ENCODE results near the gene LYRM7.
"Not testable (repeated sequence)": the region's sequence is repeated elsewhere in the genome, so short reads cannot be mapped to it uniquely, and the experiment has no call there.

Gene LYRM7

GRCh38 chr5:131170540-131171275 lies at the start of gene LYRM7:
Gene LYRM7, plus strand, starts transcription at chr5:131170944. Its CDS starts 77 bp downstream, at chr5:131171021.
- Mint-ChIP-seq H3K4me1 (peaks cover 19 to 42% of the 10 kb centered on the region in 2 donors), H3K4me3 (peak within 1 kb of the TSS; percentile 92 to 98), H3K27ac (peak within 1 kb of the TSS; percentile 98), H3K36me3 (peaks cover 0 to 7% of the 10 kb centered on the region in 2 donors), H3K9me3 (no peaks in the 10 kb centered on the region), H3K27me3 (no peaks in the 10 kb centered on the region)
- peak; percentile 97 for DNase-seq
- ATAC-seq (replicated peaks), result peak; percentile 97 to 98

GRCh38 chr5:131127244-131127643 lies 43.5 kb upstream of the LYRM7 start:
- H3K27ac Mint-ChIP-seq; H3K4me1 Mint-ChIP-seq; DNase-seq; H3K4me3 Mint-ChIP-seq; ATAC-seq (replicated peaks); H3K27me3 Mint-ChIP-seq: not testable (repeated sequence)
- Mint-ChIP-seq H3K36me3 (peaks cover 0 to 16% of the 10 kb centered on the region in 2 donors), H3K9me3 (peaks cover 15 to 16% of the 10 kb centered on the region in 2 donors)

- Mint-ChIP-seq H3K36me3 (peaks cover 0 to 11% of the 10 kb centered on the region in 2 donors), H3K4me1 (no peaks in the 10 kb centered on the region), H3K9me3 (peaks cover 11% of the 10 kb centered on the region in 2 donors), H3K4me3 (no peak overlapping the region), H3K27ac (no peak overlapping the region), H3K27me3 (no peaks in the 10 kb centered on the region)
- no peak for ATAC-seq (replicated peaks)
- no peak for DNase-seq
These were observed 41.4 kb upstream of the LYRM7 start for GRCh38 chr5:131129306-131129705.

- not testable (repeated sequence) for H3K9me3 Mint-ChIP-seq; H3K27me3 Mint-ChIP-seq; ATAC-seq (replicated peaks); DNase-seq; H3K4me1 Mint-ChIP-seq; H3K4me3 Mint-ChIP-seq; H3K36me3 Mint-ChIP-seq; H3K27ac Mint-ChIP-seq
These were observed 37.7 kb upstream of the LYRM7 start for GRCh38 chr5:131133091-131133490.

GRCh38 chr5:131138406-131138805 lies 32.3 kb upstream of the LYRM7 start:
- not testable (repeated sequence) for H3K27ac Mint-ChIP-seq; H3K4me1 Mint-ChIP-seq; DNase-seq; H3K9me3 Mint-ChIP-seq; ATAC-seq (replicated peaks); H3K27me3 Mint-ChIP-seq; H3K4me3 Mint-ChIP-seq; H3K36me3 Mint-ChIP-seq

- DNase-seq (no peak), ATAC-seq (replicated peaks) (no peak)
- Mint-ChIP-seq H3K27me3 (peaks cover 0 to 4% of the 10 kb centered on the region in 2 donors), H3K27ac (no peak overlapping the region), H3K4me1 (no peaks in the 10 kb centered on the region), H3K4me3 (no peak overlapping the region), H3K36me3 (peaks cover 0 to 2% of the 10 kb centered on the region in 2 donors), H3K9me3 (peaks cover 0 to 5% of the 10 kb centered on the region in 2 donors)
These were observed 31.4 kb upstream of the LYRM7 start for GRCh38 chr5:131139321-131139720.

GRCh38 chr5:131142970-131143617 lies 27.6 kb upstream of the LYRM7 start:
- ATAC-seq (replicated peaks), result no peak
- H3K27me3 Mint-ChIP-seq, result no peaks in the 10 kb centered on the region
- no peaks in the 10 kb centered on the region for H3K4me1 Mint-ChIP-seq
- H3K36me3 Mint-ChIP-seq, result no peaks in the 10 kb centered on the region
- no peak overlapping the region for H3K27ac Mint-ChIP-seq
- H3K4me3 Mint-ChIP-seq, result no peak overlapping the region
- no peaks in the 10 kb centered on the region for H3K9me3 Mint-ChIP-seq
- no peak for DNase-seq

- H3K27ac Mint-ChIP-seq, result no peak overlapping the region
- no peaks in the 10 kb centered on the region for H3K36me3 Mint-ChIP-seq
- H3K4me1 Mint-ChIP-seq, result no peaks in the 10 kb centered on the region
- H3K9me3 Mint-ChIP-seq, result no peaks in the 10 kb centered on the region
- no peak for ATAC-seq (replicated peaks)
- DNase-seq, result no peak
- H3K27me3 Mint-ChIP-seq, result no peaks in the 10 kb centered on the region
- no peak overlapping the region for H3K4me3 Mint-ChIP-seq
These were observed 23.5 kb upstream of the LYRM7 start for GRCh38 chr5:131147258-131147657.

- no peaks in the 10 kb centered on the region for H3K4me1 Mint-ChIP-seq
- no peak for ATAC-seq (replicated peaks)
- H3K4me3 Mint-ChIP-seq, result no peak overlapping the region
- no peaks in the 10 kb centered on the region for H3K9me3 Mint-ChIP-seq
- peaks cover 1 to 6% of the 10 kb centered on the region in 2 donors for H3K36me3 Mint-ChIP-seq
- no peak for DNase-seq
- no peaks in the 10 kb centered on the region for H3K27me3 Mint-ChIP-seq
- H3K27ac Mint-ChIP-seq, result no peak overlapping the region
These were observed 21.9 kb upstream of the LYRM7 start for GRCh38 chr5:131148835-131149234.

GRCh38 chr5:131150408-131150807 lies 20.3 kb upstream of the LYRM7 start:
- DNase-seq (no peak), ATAC-seq (replicated peaks) (no peak)
- Mint-ChIP-seq H3K9me3 (no peaks in the 10 kb centered on the region), H3K4me1 (no peaks in the 10 kb centered on the region), H3K36me3 (peaks cover 2 to 7% of the 10 kb centered on the region in 2 donors), H3K27me3 (no peaks in the 10 kb centered on the region), H3K4me3 (no peak overlapping the region), H3K27ac (no peak overlapping the region)

GRCh38 chr5:131151216-131151615 lies 19.5 kb upstream of the LYRM7 start:
- H3K27me3 Mint-ChIP-seq, result no peaks in the 10 kb centered on the region
- H3K36me3 Mint-ChIP-seq, result peaks cover 2 to 11% of the 10 kb centered on the region in 2 donors
- no peak overlapping the region for H3K4me3 Mint-ChIP-seq
- no peaks in the 10 kb centered on the region for H3K9me3 Mint-ChIP-seq
- ATAC-seq (replicated peaks) (no peak), DNase-seq (no peak)
- no peaks in the 10 kb centered on the region for H3K4me1 Mint-ChIP-seq
- no peak overlapping the region for H3K27ac Mint-ChIP-seq

- ATAC-seq (replicated peaks) (no peak), DNase-seq (no peak)
- Mint-ChIP-seq H3K27me3 (no peaks in the 10 kb centered on the region), H3K27ac (peak overlapping the region; percentile 56), H3K9me3 (peaks cover 0 to 1% of the 10 kb centered on the region in 2 donors), H3K36me3 (peaks cover 16 to 41% of the 10 kb centered on the region in 2 donors), H3K4me1 (peaks cover 5 to 14% of the 10 kb centered on the region in 2 donors), H3K4me3 (no peak overlapping the region)
These were observed 14.4 kb upstream of the LYRM7 start for GRCh38 chr5:131156385-131156784.

- no peak overlapping the region for H3K27ac Mint-ChIP-seq
- peaks cover 0 to 1% of the 10 kb centered on the region in 2 donors for H3K9me3 Mint-ChIP-seq
- no peak for ATAC-seq (replicated peaks)
These were observed 13.8 kb upstream of the LYRM7 start for GRCh38 chr5:131156957-131157356.

GRCh38 chr5:131160134-131160533 lies 10.6 kb upstream of the LYRM7 start:
- Mint-ChIP-seq H3K36me3 (peaks cover 24 to 47% of the 10 kb centered on the region in 2 donors), H3K27me3 (no peaks in the 10 kb centered on the region), H3K9me3 (peaks cover 0 to 1% of the 10 kb centered on the region in 2 donors), H3K4me3 (no peak overlapping the region), H3K27ac (no peak overlapping the region), H3K4me1 (peaks cover 11 to 32% of the 10 kb centered on the region in 2 donors)
- DNase-seq (no peak), ATAC-seq (replicated peaks) (no peak)

More at GRCh38 chr5:131156957-131157356, 13.8 kb upstream of the LYRM7 start:
- H3K4me1 Mint-ChIP-seq, result peaks cover 5 to 15% of the 10 kb centered on the region in 2 donors
- H3K36me3 Mint-ChIP-seq, result peaks cover 17 to 46% of the 10 kb centered on the region in 2 donors
- no peak for DNase-seq
- no peaks in the 10 kb centered on the region for H3K27me3 Mint-ChIP-seq
- no peak overlapping the region for H3K4me3 Mint-ChIP-seq

Data from stimulated activated naive B cell treated with anti-CD40 and anti-IgM and Interleukin-4, amounts not matched to agents 10 μg/mL and 1 μg/mL and 100 μg/mL, for 72 hours (primary cell).